BLaER1 treated with 17β-estradiol and CSF1 and Interleukin-3, amounts not matched to agents 10 nM and 100 nM (cell line): Measurements from ENCODE around the gene ATP8B3.

Experiments
- H3K27ac ChIP-seq, 11 experiments: shearing (Covaris generic); formaldehyde crosslinking; 2 replicates each; pipeline ENCODE4 v1.8.1; 2022
- H3K27me3 ChIP-seq, 11 experiments: shearing (Covaris generic); formaldehyde crosslinking; 2 replicates each; pipeline ENCODE4 v1.8.1; 2022
- H3K36me3 ChIP-seq, 11 experiments: shearing (Covaris generic); formaldehyde crosslinking; 2 replicates each; pipeline ENCODE4 v1.8.1; 2022
- H3K4me1 ChIP-seq, 10 experiments: shearing (Covaris generic); formaldehyde crosslinking; 2 replicates each; pipeline ENCODE4 v1.8.1; 2022
- H3K4me2 ChIP-seq, 11 experiments: shearing (Covaris generic); formaldehyde crosslinking; 2 replicates each; pipeline ENCODE4 v1.8.1; 2022
- H3K4me3 ChIP-seq, 10 experiments: shearing (Covaris generic); formaldehyde crosslinking; 2 replicates each; pipeline ENCODE4 v1.8.1; 2022
- H3K9ac ChIP-seq, 11 experiments: shearing (Covaris generic); formaldehyde crosslinking; 2 replicates each; pipeline ENCODE4 v1.8.1; 2022
- H3K9me3 ChIP-seq, 11 experiments: shearing (Covaris generic); formaldehyde crosslinking; replicated peaks in 1 of 11; 2 replicates each; pipeline ENCODE4 v1.8.1; 2022
- H4K20me1 ChIP-seq, 11 experiments: shearing (Covaris generic); formaldehyde crosslinking; 2 replicates each; pipeline ENCODE4 v1.8.1; 2022
- Cebpa-rat ChIP-seq, 11 experiments: shearing (Covaris generic); IDR thresholded peaks; 2 replicates each; pipeline ENCODE4 v1.8.1; 2022

Gene ATP8B3

GRCh38 chr19:1826557-1827521, 14.8 kb upstream of the ATP8B3 start:
- Histone ChIP-seq H3K27ac (0 out of 22 replicates have a peak overlapping the region, but pooled peaks of 1 of the 11 experiments have one; percentile 28), H4K20me1 (peaks cover 89 to 100% (median 95%) of the 10 kb centered on the region in 11 experiments), H3K9ac (peak overlapping the region in 2 of 11 experiments; percentile 33 to 38; a peak in 3 of 22 replicates), H3K4me1 (peaks cover 4 to 42% (median 27%) of the 10 kb centered on the region in 10 experiments; a peak in 17 of 20 replicates), H3K27me3 (no peaks in the 10 kb centered on the region), H3K36me3 (peaks cover 79 to 95% (median 89%) of the 10 kb centered on the region in 11 experiments), H3K4me2 (peak overlapping the region in 7 of 11 experiments; percentile 12 to 45 (median 28); a peak in 11 of 22 replicates), H3K9me3 (no peaks in the 10 kb centered on the region), H3K4me3 (no peak overlapping the region)
- no peak for TF ChIP-seq Cebpa-rat (IDR thresholded peaks at IDR 0.05)

- peak overlapping the region in 7 of 11 experiments; percentile 3 to 38 (median 20); a peak in 6 of 22 replicates for H3K4me2 ChIP-seq
- H3K27me3 ChIP-seq, result no peaks in the 10 kb centered on the region
- H4K20me1 ChIP-seq, result peaks cover 87 to 100% (median 94%) of the 10 kb centered on the region in 11 experiments
- TF ChIP-seq Cebpa-rat (IDR thresholded peaks at IDR 0.05), result no peak
- H3K27ac ChIP-seq, result no peak overlapping the region
- H3K9ac ChIP-seq, result 0 out of 22 replicates have a peak overlapping the region, but pooled peaks of 2 of the 11 experiments have one; percentile 32 to 35
- H3K36me3 ChIP-seq, result peaks cover 81 to 96% (median 91%) of the 10 kb centered on the region in 11 experiments
- H3K4me1 ChIP-seq, result peaks cover 4 to 36% (median 22%) of the 10 kb centered on the region in 10 experiments; a peak in 17 of 20 replicates
- H3K4me3 ChIP-seq, result no peak overlapping the region
- no peaks in the 10 kb centered on the region for H3K9me3 ChIP-seq
Measured at GRCh38 chr19:1825909-1826556, 14.0 kb upstream of the ATP8B3 start.

GRCh38 chr19:1824252-1824622, 12.2 kb upstream of the ATP8B3 start:
- Histone ChIP-seq H3K9me3 (no peaks in the 10 kb centered on the region), H3K4me1 (peaks cover 4 to 23% (median 14%) of the 10 kb centered on the region in 10 experiments; a peak in 15 of 20 replicates), H3K4me3 (no peak overlapping the region), H3K27ac (no peak overlapping the region; a peak in 1 of 22 replicates), H3K4me2 (no peak overlapping the region), H3K36me3 (peaks cover 83 to 96% (median 94%) of the 10 kb centered on the region in 11 experiments), H3K27me3 (no peaks in the 10 kb centered on the region), H4K20me1 (peaks cover 79 to 100% (median 93%) of the 10 kb centered on the region in 11 experiments), H3K9ac (no peak overlapping the region)
- TF ChIP-seq Cebpa-rat (IDR thresholded peaks at IDR 0.05), result no peak

- Histone ChIP-seq H3K27me3 (no peaks in the 10 kb centered on the region), H3K9me3 (no peaks in the 10 kb centered on the region), H3K4me2 (no peak overlapping the region), H3K4me1 (peaks cover 4 to 23% (median 14%) of the 10 kb centered on the region in 10 experiments; a peak in 15 of 20 replicates), H3K36me3 (peaks cover 82 to 96% (median 93%) of the 10 kb centered on the region in 11 experiments), H3K9ac (no peak overlapping the region), H4K20me1 (peaks cover 74 to 98% (median 88%) of the 10 kb centered on the region in 11 experiments), H3K27ac (no peak overlapping the region; a peak in 1 of 22 replicates), H3K4me3 (no peak overlapping the region)
- no peak for TF ChIP-seq Cebpa-rat (IDR thresholded peaks at IDR 0.05)
Measured at GRCh38 chr19:1823539-1824251, 11.6 kb upstream of the ATP8B3 start.

GRCh38 chr19:1823020-1823419, 10.9 kb upstream of the ATP8B3 start:
- Histone ChIP-seq H3K27ac (no peak overlapping the region), H3K36me3 (peaks cover 82 to 96% (median 93%) of the 10 kb centered on the region in 11 experiments), H3K27me3 (no peaks in the 10 kb centered on the region), H3K4me2 (no peak overlapping the region), H3K9me3 (no peaks in the 10 kb centered on the region), H3K4me1 (peaks cover 4 to 23% (median 14%) of the 10 kb centered on the region in 10 experiments; a peak in 15 of 20 replicates), H3K4me3 (no peak overlapping the region), H4K20me1 (peaks cover 72 to 98% (median 88%) of the 10 kb centered on the region in 11 experiments), H3K9ac (peak overlapping the region in 1 of 11 experiments; percentile 24; a peak in 1 of 22 replicates)
- TF ChIP-seq Cebpa-rat (IDR thresholded peaks at IDR 0.05), result no peak

GRCh38 chr19:1822210-1822609, 10.1 kb upstream of the ATP8B3 start:
- TF ChIP-seq Cebpa-rat (IDR thresholded peaks at IDR 0.05), result no peak
- Histone ChIP-seq H3K27ac (no peak overlapping the region), H3K4me2 (no peak overlapping the region), H3K9ac (peak overlapping the region in 2 of 11 experiments; percentile 9 to 24; a peak in 1 of 22 replicates), H3K4me3 (no peak overlapping the region), H3K36me3 (peaks cover 82 to 96% (median 93%) of the 10 kb centered on the region in 11 experiments), H3K27me3 (no peaks in the 10 kb centered on the region), H3K4me1 (peaks cover 2 to 16% (median 7%) of the 10 kb centered on the region in 10 experiments; a peak in 15 of 20 replicates), H3K9me3 (no peaks in the 10 kb centered on the region), H4K20me1 (peaks cover 71 to 98% (median 88%) of the 10 kb centered on the region in 11 experiments; a peak in 21 of 22 replicates)

GRCh38 chr19:1819341-1820255, 7.5 kb upstream of the ATP8B3 start:
- peaks cover 0 to 13% (median 6%) of the 10 kb centered on the region in 10 experiments; a peak in 13 of 20 replicates for H3K4me1 ChIP-seq
- peaks cover 55 to 95% (median 79%) of the 10 kb centered on the region in 11 experiments; a peak in 21 of 22 replicates for H4K20me1 ChIP-seq
- no peak overlapping the region for H3K4me2 ChIP-seq
- no peak for TF ChIP-seq Cebpa-rat (IDR thresholded peaks at IDR 0.05)
- no peaks in the 10 kb centered on the region for H3K9me3 ChIP-seq
- H3K4me3 ChIP-seq, result no peak overlapping the region
- no peaks in the 10 kb centered on the region for H3K27me3 ChIP-seq
- no peak overlapping the region for H3K27ac ChIP-seq
- peaks cover 94 to 99% (median 96%) of the 10 kb centered on the region in 11 experiments for H3K36me3 ChIP-seq
- H3K9ac ChIP-seq, result 0 out of 22 replicates have a peak overlapping the region, but pooled peaks of 1 of the 11 experiments have one; percentile 0
